Activated naive CD8-positive, alpha-beta T cell treated with anti-CD3 and anti-CD28 coated beads, Interleukin-2, amount 10 ng/mL, durations not matched to agents 7 days and 5 days (primary cell): ENCODE measurements around the gene FBRS. TPM values are rescaled to one million over a fixed set of nuclear protein-coding genes. Genes with fewer than 3 reads are reported as not detected.
"Not testable (repeated sequence)": the region's sequence is repeated elsewhere in the genome, so short reads cannot be mapped to it uniquely, and the experiment has no call there.

Experiments used
- ATAC-seq: fragments of 150-1000 bp; cut with Tn5 transposase; one replicate; pipeline ENCODE4 v1.10.0; 2021; ENCODE audit warnings: low read depth, moderate library complexity
- POLR2A ChIA-PET: fragments of 350-600 bp; sonication (Branson Sonifier 250); formaldehyde crosslinking; loops from one replicate; lab custom pipeline; 2021; ENCODE audit warnings: antibody characterized with exemption; lab: Charles Lee
- DNase-seq: peaks from one replicate; pipeline ENCODE4 v3.0.0; 2021
- H3K27ac Mint-ChIP-seq: one replicate; pipeline ENCODE4 v1.8.0; 2022; ENCODE audit warnings: mild to moderate bottlenecking, mixed read lengths
- H3K27me3 Mint-ChIP-seq: one replicate; pipeline ENCODE4 v1.8.0; 2022; ENCODE audit warnings: mild to moderate bottlenecking, moderate library complexity, mixed read lengths
- H3K36me3 Mint-ChIP-seq: one replicate; pipeline ENCODE4 v1.8.0; 2021; ENCODE audit warnings: mild to moderate bottlenecking, mixed read lengths
- H3K4me1 Mint-ChIP-seq: one replicate; pipeline ENCODE4 v1.8.0; 2021; ENCODE audit warnings: mixed read lengths
- H3K4me3 Mint-ChIP-seq: one replicate; pipeline ENCODE4 v1.8.0; 2022; ENCODE audit warnings: mild to moderate bottlenecking, moderate library complexity, mixed read lengths
- H3K9me3 Mint-ChIP-seq: one replicate; pipeline ENCODE4 v1.8.0; 2021; ENCODE audit warnings: mixed read lengths
- total RNA-seq, 2 experiments: library from RNA; stranded (reverse); gene quantifications; one replicate each; pipeline ENCODE4 v1.2.3, GENCODE V29; 2021

FBRS gene
- total RNA-seq, 2 experiments from 2014 or later: 140 to 143 TPM

- H3K36me3 Mint-ChIP-seq: peaks cover 6% of the 10 kb centered on the region
- no peak overlapping the region for H3K4me3 Mint-ChIP-seq
- peaks cover 3% of the 10 kb centered on the region for H3K4me1 Mint-ChIP-seq
- POLR2A ChIA-PET: no interaction called here
- H3K9me3 Mint-ChIP-seq: no peaks in the 10 kb centered on the region
- H3K27me3 Mint-ChIP-seq: no peaks in the 10 kb centered on the region
- no peak overlapping the region for H3K27ac Mint-ChIP-seq
- ATAC-seq (no peak), DNase-seq (no peak)
These were observed 16.9 kb downstream of the FBRS start for GRCh38 chr16:30675143-30675542.

- POLR2A ChIA-PET: interaction anchor here (0.6 to 1.4 kb wide), 2 partner anchors 10 to 18 kb away, joined by 4 to 6 read pairs; no protein-coding TSS in a partner anchor
- no peaks in the 10 kb centered on the region for H3K27me3 Mint-ChIP-seq
- no peak overlapping the region for H3K4me3 Mint-ChIP-seq
- peaks cover 3% of the 10 kb centered on the region for H3K4me1 Mint-ChIP-seq
- H3K27ac Mint-ChIP-seq: no peak overlapping the region
- no peaks in the 10 kb centered on the region for H3K36me3 Mint-ChIP-seq
- H3K9me3 Mint-ChIP-seq: no peaks in the 10 kb centered on the region
- ATAC-seq: no peak
- DNase-seq: no peak
These were observed 19.8 kb downstream of the FBRS start for GRCh38 chr16:30677931-30678585.

- Mint-ChIP-seq H3K9me3 (no peaks in the 10 kb centered on the region), H3K4me3 (no peak overlapping the region), H3K4me1 (peaks cover 3% of the 10 kb centered on the region), H3K27ac (no peak overlapping the region), H3K36me3 (no peaks in the 10 kb centered on the region), H3K27me3 (no peaks in the 10 kb centered on the region)
- DNase-seq (no peak), ATAC-seq (no peak)
- POLR2A ChIA-PET: interaction anchor here (0.6 to 1.4 kb wide), 2 partner anchors 9 to 19 kb away, joined by 4 to 6 read pairs; no protein-coding TSS in a partner anchor
These were observed 20.3 kb downstream of the FBRS start for GRCh38 chr16:30678586-30678970.

GRCh38 chr16:30680326-30680725, 22.1 kb downstream of the FBRS start:
- peaks cover 3% of the 10 kb centered on the region for H3K4me1 Mint-ChIP-seq
- POLR2A ChIA-PET: interaction anchor here (0.6 kb wide), 1 partner anchor 554 kb away, joined by 4 read pairs; no protein-coding TSS in a partner anchor

GRCh38 chr16:30688701-30689100, 30.5 kb downstream of the FBRS start:
- POLR2A ChIA-PET: interaction anchor here (1.0 to 1.7 kb wide), 2 partner anchors 16 to 28 kb away, joined by 3 to 4 read pairs; no protein-coding TSS in a partner anchor
- no peaks in the 10 kb centered on the region for H3K27me3 Mint-ChIP-seq
- no peak for ATAC-seq
- H3K4me1 Mint-ChIP-seq: peaks cover 5% of the 10 kb centered on the region
- no peak for DNase-seq
- no peak overlapping the region for H3K4me3 Mint-ChIP-seq
- no peak overlapping the region for H3K27ac Mint-ChIP-seq
- H3K36me3 Mint-ChIP-seq: no peaks in the 10 kb centered on the region
- no peaks in the 10 kb centered on the region for H3K9me3 Mint-ChIP-seq

More at GRCh38 chr16:30680326-30680725, 22.1 kb downstream of the FBRS start:
- no peaks in the 10 kb centered on the region for H3K27me3 Mint-ChIP-seq
- H3K36me3 Mint-ChIP-seq: no peaks in the 10 kb centered on the region
- DNase-seq (no peak), ATAC-seq (no peak)
- no peaks in the 10 kb centered on the region for H3K9me3 Mint-ChIP-seq
- H3K27ac Mint-ChIP-seq: no peak overlapping the region
- no peak overlapping the region for H3K4me3 Mint-ChIP-seq

- H3K4me3 Mint-ChIP-seq: no peak overlapping the region
- H3K4me1 Mint-ChIP-seq: peaks cover 13% of the 10 kb centered on the region
- DNase-seq (no peak), ATAC-seq (no peak)
- H3K27me3 Mint-ChIP-seq: no peaks in the 10 kb centered on the region
- H3K9me3 Mint-ChIP-seq: no peaks in the 10 kb centered on the region
- H3K36me3 Mint-ChIP-seq: no peaks in the 10 kb centered on the region
- POLR2A ChIA-PET: interaction anchor here (3.5 kb wide), 1 partner anchor 32 kb away, joined by 52 read pairs; the partner anchor contains the start of gene FBRS
- no peak overlapping the region for H3K27ac Mint-ChIP-seq
These were observed 33.7 kb downstream of the FBRS start for GRCh38 chr16:30691907-30692306.

- H3K27me3 Mint-ChIP-seq: no peaks in the 10 kb centered on the region
- POLR2A ChIA-PET: interaction anchor here (1.6 to 3.5 kb wide), 2 partner anchors 33 to 55 kb away, joined by 3 to 52 read pairs; partner anchors contain the start of gene FBRS
- ATAC-seq (no peak), DNase-seq (no peak)
- H3K36me3 Mint-ChIP-seq: no peaks in the 10 kb centered on the region
- H3K4me1 Mint-ChIP-seq: peaks cover 19% of the 10 kb centered on the region
- H3K9me3 Mint-ChIP-seq: no peaks in the 10 kb centered on the region
- no peak overlapping the region for H3K4me3 Mint-ChIP-seq
- H3K27ac Mint-ChIP-seq: no peak overlapping the region
These were observed 34.3 kb downstream of the FBRS start for GRCh38 chr16:30692396-30693064.

- Mint-ChIP-seq H3K9me3 (no peaks in the 10 kb centered on the region), H3K4me1 (peaks cover 30% of the 10 kb centered on the region), H3K27ac (no peak overlapping the region), H3K27me3 (no peaks in the 10 kb centered on the region), H3K36me3 (peaks cover 5% of the 10 kb centered on the region), H3K4me3 (no peak overlapping the region)
- ATAC-seq (no peak), DNase-seq (no peak)
- POLR2A ChIA-PET: interaction anchor here (0.7 to 4.1 kb wide), 6 partner anchors 9 to 1028 kb away, joined by 3 to 52 read pairs (median 11); partner anchors contain the start of genes FBRS and PRR14
These were observed 36.9 kb downstream of the FBRS start for GRCh38 chr16:30694926-30695693.

GRCh38 chr16:30696646-30697045, 38.4 kb downstream of the FBRS start:
- not testable (repeated sequence) for H3K27me3 Mint-ChIP-seq, H3K4me3 Mint-ChIP-seq, ATAC-seq, H3K9me3 Mint-ChIP-seq, H3K27ac Mint-ChIP-seq, DNase-seq, H3K36me3 Mint-ChIP-seq
- POLR2A ChIA-PET: interaction anchor here (0.9 to 4.1 kb wide), 7 partner anchors 36 to 631 kb away, joined by 3 to 49 read pairs (median 5); partner anchors contain the start of genes ALDOA, FBRS, PHKG2 and PRR14
- H3K4me1 Mint-ChIP-seq: peaks cover 36% of the 10 kb centered on the region

GRCh38 chr16:30697264-30698138, 39.3 kb downstream of the FBRS start:
- Mint-ChIP-seq H3K27me3 (no peaks in the 10 kb centered on the region), H3K4me3 (peak overlapping the region; percentile 100), H3K4me1 (peaks cover 36% of the 10 kb centered on the region), H3K36me3 (peaks cover 8% of the 10 kb centered on the region), H3K9me3 (no peaks in the 10 kb centered on the region), H3K27ac (peak overlapping the region; percentile 99)
- DNase-seq (no peak), ATAC-seq (peak; percentile 87)
- POLR2A ChIA-PET: interaction anchor here (0.6 to 4.1 kb wide), 9 partner anchors 36 to 632 kb away, joined by 3 to 49 read pairs (median 3); partner anchors contain the start of genes ALDOA, FBRS, PHKG2 and PRR14

GRCh38 chr16:30698139-30698815, 40.0 kb downstream of the FBRS start:
- H3K9me3 Mint-ChIP-seq: no peaks in the 10 kb centered on the region
- peak; percentile 75 for ATAC-seq
- H3K4me1 Mint-ChIP-seq: peaks cover 35% of the 10 kb centered on the region
- peak overlapping the region; percentile 99 for H3K27ac Mint-ChIP-seq
- H3K27me3 Mint-ChIP-seq: no peaks in the 10 kb centered on the region
- POLR2A ChIA-PET: interaction anchor here (1.0 to 4.1 kb wide), 7 partner anchors 30 to 116 kb away, joined by 3 to 49 read pairs (median 6); partner anchors contain the start of genes FBRS, PHKG2 and PRR14
- peak overlapping the region; percentile 100 for H3K4me3 Mint-ChIP-seq
- peak; percentile 99 for DNase-seq
- peaks cover 12% of the 10 kb centered on the region for H3K36me3 Mint-ChIP-seq
